ENCODE results near the gene WDR88.

DNA sequence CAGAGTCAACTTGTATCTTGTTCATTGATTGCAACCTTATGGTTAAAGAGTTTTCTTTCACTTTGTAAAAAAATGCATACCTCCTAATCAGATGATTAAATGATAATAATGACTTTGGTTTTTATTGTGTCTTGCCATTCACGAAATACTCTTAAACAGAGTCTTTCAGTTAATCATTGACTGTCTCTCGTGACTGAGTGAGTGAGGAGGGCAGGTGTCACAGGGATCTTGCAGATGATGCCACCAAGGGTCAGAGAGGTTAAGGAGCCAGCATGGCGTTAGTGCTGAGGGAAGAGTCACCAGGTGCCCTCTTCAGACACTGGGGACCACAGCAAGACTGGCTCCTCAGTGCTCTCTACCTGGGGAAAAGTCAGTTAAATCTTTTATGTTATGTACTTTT lies 42.9 kb upstream of the WDR88 start:
- TF ChIP-seq, protein P1, sequence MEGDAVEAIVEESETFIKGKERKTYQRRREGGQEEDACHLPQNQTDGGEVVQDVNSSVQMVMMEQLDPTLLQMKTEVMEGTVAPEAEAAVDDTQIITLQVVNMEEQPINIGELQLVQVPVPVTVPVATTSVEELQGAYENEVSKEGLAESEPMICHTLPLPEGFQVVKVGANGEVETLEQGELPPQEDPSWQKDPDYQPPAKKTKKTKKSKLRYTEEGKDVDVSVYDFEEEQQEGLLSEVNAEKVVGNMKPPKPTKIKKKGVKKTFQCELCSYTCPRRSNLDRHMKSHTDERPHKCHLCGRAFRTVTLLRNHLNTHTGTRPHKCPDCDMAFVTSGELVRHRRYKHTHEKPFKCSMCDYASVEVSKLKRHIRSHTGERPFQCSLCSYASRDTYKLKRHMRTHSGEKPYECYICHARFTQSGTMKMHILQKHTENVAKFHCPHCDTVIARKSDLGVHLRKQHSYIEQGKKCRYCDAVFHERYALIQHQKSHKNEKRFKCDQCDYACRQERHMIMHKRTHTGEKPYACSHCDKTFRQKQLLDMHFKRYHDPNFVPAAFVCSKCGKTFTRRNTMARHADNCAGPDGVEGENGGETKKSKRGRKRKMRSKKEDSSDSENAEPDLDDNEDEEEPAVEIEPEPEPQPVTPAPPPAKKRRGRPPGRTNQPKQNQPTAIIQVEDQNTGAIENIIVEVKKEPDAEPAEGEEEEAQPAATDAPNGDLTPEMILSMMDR (IDR thresholded peaks at IDR 0.05): no peak
- TF ChIP-seq POLR2A (IDR thresholded peaks at IDR 0.05): no peak
- TF ChIP-seq POLR2AphosphoS5 (IDR thresholded peaks at IDR 0.05): no peak
